ENCODE measurements around the gene PPM1F.

The PPM1F gene

DNA sequence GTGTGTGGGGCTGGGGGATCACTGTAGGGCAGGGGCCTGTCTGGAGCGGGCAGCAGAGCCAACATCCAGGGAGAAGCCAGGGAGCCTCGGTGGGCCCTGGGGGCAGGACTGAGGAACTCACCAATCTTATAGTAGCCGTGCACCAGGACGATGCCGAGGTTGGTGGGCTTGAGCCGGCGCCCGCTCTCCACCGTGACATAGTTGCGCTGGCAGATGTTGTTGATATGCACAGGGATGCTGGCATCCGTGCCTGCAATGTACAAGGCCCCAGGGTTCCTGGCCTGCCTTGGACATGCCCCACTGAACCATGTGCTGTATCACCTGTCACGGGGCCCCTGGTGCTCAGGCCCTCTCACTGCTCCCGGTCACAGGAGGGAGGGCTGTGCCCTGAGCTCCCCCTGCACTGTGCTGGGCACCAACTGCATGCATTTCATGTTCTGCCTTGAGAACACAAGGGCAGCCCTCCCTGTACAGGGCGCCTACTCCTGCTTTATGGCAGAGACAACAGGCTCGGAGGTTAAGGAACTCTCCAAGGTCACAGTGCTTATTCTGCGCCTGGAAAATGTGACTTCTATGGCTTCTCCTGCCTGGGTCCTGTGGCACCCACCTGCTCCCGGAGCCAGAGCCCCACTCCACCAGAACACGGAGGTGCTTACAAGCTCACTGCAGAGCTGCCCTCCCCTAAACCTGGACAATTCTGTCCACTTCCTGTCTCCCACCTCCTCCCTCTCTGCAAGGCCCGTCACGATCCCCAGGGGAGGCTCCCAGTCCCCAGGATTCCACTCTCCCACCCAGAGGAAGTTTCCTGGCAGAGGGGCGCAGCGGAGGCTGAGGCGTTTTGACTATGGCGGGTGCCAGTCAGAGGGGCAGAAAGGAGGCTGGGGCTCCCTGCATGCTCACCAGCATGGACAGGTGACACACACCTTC, 7.8 kb upstream of the PPM1F start:
- no peak for DNase-seq (ENCODE audit: low read depth)

GRCh38 chr22:21959274-21960074, 6.8 kb upstream of the PPM1F start:
- no peak for DNase-seq (ENCODE audit: low read depth)

DNA sequence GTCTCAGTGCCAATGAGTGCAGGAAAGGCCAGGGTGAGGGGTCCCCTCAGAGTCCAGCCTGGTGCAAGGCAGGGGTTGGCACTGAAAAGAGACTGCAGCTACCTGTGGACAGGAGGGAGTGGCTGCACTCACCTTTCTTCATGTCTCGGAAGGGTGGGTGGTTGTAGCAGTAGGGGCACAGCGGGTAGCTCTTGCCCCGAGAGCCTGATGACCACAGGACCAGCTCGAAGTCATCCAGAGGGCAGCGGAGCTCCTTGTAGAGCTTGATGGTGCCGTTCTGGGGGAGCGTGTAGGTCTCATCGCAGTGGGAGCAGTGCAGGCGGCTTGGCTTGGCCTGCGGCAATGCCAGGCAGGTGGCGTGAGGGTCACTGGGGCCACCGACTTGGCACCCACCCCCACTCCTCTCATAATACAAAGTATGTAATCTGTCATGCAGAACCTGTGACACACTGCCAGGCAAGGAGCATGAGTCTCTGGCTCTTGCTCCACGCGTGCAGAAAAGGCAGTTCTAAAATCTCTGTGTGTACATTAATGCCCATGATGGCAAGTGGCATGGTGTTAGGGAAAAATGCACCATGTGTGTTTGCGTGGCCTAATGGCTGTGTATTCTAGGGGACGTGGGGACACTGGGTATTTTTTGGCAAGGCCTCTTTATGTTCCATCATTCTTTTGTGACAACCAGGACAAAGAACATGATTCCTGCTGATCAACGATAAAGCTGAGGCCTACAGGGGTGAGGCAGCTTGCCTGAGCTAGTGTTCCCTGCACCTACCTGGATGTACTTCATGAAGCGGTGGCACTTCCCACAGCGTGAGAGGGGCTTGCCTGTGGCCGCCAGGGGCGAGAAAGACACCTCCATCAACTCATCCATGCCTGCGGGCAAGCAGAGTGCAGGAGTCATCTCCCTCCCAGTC, 6.0 kb upstream of the PPM1F start:
- no peak for DNase-seq (ENCODE audit: low read depth)

GRCh38 chr22:21951931-21952465, 650 bp downstream of the PPM1F start:
- no peak for DNase-seq (ENCODE audit: low read depth)

DNA sequence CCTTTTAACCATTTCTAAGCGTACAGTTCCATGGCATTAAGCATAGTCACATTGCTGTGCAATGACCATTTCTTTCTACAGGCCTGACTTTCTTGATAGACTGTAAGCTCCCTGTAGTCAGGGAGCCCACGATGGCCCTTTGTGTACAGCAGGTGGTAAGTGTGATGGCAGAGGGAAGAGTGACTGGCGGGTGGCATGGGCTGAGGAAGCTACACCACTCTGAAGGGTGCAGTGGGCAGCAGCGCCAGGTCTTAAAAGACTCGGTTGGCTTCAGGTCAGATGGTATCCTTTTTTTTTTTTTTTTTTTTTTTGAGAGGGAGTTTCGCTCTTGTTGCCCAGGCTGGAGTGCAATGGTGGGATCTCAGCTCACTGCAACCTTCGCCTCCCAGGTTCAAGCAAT, 1.6 kb downstream of the PPM1F start:
- DNase-seq (ENCODE audit: low read depth): no peak

GRCh38 chr22:21949948-21950347, 2.7 kb downstream of the PPM1F start:
- DNase-seq (ENCODE audit: low read depth): no peak

DNA sequence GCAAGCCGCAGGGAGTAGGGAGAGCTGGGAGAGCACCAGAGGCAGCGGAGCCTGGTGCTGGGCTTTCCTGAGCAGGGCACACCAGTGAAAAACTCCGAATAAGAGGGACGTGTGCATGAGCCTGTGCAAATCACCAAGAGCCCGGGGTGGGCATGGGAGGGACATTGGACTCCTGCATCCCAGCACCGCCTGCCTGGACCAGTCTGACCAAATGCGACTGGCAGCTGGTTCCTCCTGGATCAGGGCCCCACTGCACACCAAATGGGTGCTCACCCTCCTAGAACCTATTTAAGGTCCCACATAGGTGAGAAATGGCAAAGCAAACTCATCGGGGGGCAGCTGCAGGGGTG, 3.1 kb downstream of the PPM1F start:
- DNase-seq (ENCODE audit: low read depth): no peak

DNA sequence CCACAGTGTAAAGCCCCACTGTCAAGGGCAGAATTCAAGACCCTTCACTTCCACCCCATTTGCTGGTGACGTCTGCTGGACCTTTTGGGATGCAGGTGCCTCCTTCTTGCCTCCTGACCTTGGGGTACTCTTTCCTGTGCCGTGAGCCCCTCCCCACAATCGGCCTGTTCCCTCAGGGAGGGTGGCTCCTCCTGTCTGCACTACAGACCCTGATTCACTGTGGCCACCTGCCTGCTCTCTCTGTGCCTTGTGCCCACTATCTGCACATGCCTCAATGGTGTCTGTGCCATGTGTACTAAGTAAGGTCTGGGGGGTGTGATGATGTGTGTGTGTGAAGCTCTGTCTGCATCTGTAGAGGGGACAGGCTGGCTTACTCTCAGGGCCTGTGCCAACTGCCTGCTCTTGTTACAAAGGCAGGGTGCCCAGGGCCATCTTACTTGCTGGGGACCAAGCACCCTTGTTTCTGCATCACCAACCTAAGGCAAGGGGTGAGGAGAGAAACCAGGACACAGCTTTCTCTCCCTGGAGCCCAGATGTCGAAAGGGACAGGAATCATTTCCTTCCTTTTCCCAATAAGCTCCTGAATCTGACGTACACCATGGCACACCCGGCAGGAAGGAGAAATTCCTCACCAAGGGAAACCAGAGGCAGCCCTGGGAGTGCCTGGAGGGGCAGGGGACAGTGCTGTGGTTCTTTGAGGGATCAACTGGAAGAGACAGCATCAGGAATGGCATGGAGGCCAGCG, 3.7 kb downstream of the PPM1F start:
- DNase-seq (ENCODE audit: low read depth): no peak

GRCh38 chr22:21948390-21948789, 4.3 kb downstream of the PPM1F start:
- no peak for DNase-seq (ENCODE audit: low read depth)

- DNase-seq (ENCODE audit: low read depth): peak; percentile 20
Observed at GRCh38 chr22:21947040-21948014, 5.3 kb downstream of the PPM1F start.

GRCh38 chr22:21946262-21946925, 6.3 kb downstream of the PPM1F start:
- no peak for DNase-seq (ENCODE audit: low read depth)

DNA sequence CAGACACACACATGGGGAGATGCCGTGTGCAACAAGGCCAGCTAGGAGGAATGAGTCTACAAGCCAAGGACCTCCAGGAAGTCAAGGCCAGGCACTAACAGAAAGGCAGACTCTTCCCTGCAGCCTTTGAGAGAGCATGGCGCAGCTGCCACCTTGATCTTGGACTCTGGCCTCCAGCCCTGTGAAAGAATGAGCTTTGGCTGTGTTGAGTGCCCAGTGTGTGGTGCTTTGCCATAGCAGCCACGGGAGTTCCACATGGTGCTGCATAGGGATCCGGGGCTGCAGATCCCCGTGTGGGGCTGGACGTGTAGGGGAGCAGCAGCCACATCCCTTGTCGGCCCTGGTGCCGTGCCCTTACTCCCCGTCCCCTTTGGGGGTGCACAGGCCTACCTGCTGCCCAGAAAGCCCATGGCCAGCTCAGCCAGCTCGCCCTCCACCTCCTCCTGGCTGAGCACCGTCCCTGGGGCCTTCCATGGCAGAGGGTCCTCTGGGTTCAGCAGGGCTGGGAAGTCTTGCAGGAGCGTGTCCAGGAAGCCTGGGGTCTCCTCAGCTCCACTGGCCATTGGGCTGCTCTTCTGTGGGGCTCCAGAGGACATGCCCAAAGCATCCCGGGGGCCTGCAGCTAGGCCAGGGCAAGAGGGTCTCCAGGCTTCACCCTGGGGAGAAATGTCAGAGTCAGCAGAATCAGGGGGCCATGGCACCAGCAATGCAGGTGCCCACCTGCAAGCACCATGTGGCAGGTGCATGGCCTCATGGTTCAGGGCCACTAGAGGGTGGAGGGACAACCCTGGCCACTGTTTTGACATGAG, 7.0 kb downstream of the PPM1F start:
- DNase-seq (ENCODE audit: low read depth): no peak

GRCh38 chr22:21944871-21945270, 7.8 kb downstream of the PPM1F start:
- no peak for DNase-seq (ENCODE audit: low read depth)

GRCh38 chr22:21943571-21944448, 8.8 kb downstream of the PPM1F start:
- DNase-seq (ENCODE audit: low read depth): no peak

DNA sequence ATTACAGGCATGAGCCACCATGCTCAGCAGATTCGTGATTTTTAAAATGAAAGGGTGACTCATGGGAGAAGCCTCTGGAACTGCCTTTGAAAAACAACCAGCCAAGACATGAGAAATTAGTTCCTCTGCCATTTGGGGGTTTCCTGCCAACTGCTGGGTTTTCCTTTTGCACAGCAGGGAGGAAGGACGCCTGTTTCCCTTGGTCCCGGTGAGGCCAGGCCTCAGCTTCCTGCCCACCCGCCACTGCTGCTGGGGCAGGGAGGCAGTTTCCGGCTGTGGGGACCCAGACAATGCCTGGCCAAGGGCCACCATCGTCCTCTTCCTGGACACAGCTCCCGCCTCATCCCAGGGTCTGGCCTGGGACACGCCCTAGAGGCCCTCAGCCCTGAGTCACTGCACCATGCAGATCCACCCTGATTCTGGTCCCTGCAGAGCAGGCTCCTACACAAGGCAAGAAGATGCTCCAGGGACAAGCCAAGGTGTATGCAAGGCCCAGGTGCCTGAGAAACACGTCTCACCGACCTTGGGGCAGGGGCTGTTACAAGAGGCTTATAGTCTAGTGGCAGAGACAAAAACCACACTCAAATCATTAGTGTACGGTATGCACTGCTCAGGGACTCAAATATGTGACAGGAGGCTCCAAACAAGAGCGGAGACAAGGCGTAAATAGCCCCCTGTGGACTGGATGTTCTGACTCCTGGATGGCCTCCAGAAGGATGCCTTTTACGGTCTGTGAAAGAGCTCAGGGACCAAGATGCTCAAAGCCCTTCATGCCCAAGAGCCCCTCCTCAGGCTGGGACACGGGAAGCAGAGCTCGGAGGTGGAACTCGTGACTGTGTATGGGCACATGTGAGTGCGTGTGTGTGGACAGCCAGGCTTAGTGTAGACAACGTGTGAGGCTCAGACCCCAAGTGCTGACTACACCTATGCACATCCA, 10.0 kb downstream of the PPM1F start:
- peak; percentile 59 for DNase-seq (ENCODE audit: low read depth)

GRCh38 chr22:21941921-21942320, 10.7 kb downstream of the PPM1F start:
- no peak for DNase-seq (ENCODE audit: low read depth)

Data from non-pigmented ciliary epithelial cell (primary cell).